Calu3 (cell line): ENCODE data around the gene DFFB. TPM values are rescaled to one million over a fixed set of nuclear protein-coding genes. Genes with fewer than 3 reads are reported as not detected.
A peak's percentile ranks its signal among the peaks of the same experiment; 100 is the strongest.
"Not testable (repeated sequence)": the region's sequence is repeated elsewhere in the genome, so short reads cannot be mapped to it uniquely, and the experiment has no call there.

Experiments used
- Bru-seq: library from RNA; stranded (reverse); fragments of 400-500 nt; gene quantifications from one replicate; lab custom pipeline; 2021; lab: Mats Ljungman, UMichigan
- BruChase-seq, 2 experiments: library from RNA; stranded (reverse); fragments of 400-500 nt; gene quantifications; one replicate each; lab custom pipeline; 2021; lab: Mats Ljungman, UMichigan
- BruUV-seq: library from RNA; stranded (reverse); fragments of 400-500 nt; replicated peaks from 2 replicates; lab custom pipeline; 2021; lab: Mats Ljungman, UMichigan
- CTCF ChIA-PET: fragments of 300-600 bp; sonication (Branson Sonifier 250); formaldehyde crosslinking; loops from one replicate; lab custom pipeline; 2022; ENCODE audit warnings: antibody characterized with exemption; lab: Charles Lee
- DNase-seq: peaks from one replicate; pipeline ENCODE4 v3.0.0; 2022
- H3K27ac Mint-ChIP-seq: one replicate; pipeline ENCODE4 v1.8.0; 2022; ENCODE audit warnings: mixed read lengths; ENCODE audit not compliant: unreplicated experiment
- H3K27me3 Mint-ChIP-seq: one replicate; pipeline ENCODE4 v1.8.0; 2022; ENCODE audit warnings: mixed read lengths; ENCODE audit not compliant: unreplicated experiment
- H3K36me3 Mint-ChIP-seq: one replicate; pipeline ENCODE4 v1.8.0; 2022; ENCODE audit warnings: mild to moderate bottlenecking, moderate library complexity, mixed read lengths; ENCODE audit not compliant: insufficient read depth, unreplicated experiment
- H3K4me1 Mint-ChIP-seq: one replicate; pipeline ENCODE4 v1.8.0; 2022; ENCODE audit warnings: mild to moderate bottlenecking, low read depth, mixed read lengths; ENCODE audit not compliant: unreplicated experiment
- H3K4me3 Mint-ChIP-seq: one replicate; pipeline ENCODE4 v1.8.0; 2022; ENCODE audit warnings: mild to moderate bottlenecking, low read depth, moderate library complexity, mixed read lengths; ENCODE audit not compliant: unreplicated experiment
- H3K9me3 Mint-ChIP-seq: one replicate; pipeline ENCODE4 v1.8.0; 2022; ENCODE audit warnings: low read depth, mixed read lengths; ENCODE audit not compliant: unreplicated experiment
- intact Hi-C: fragments of 100-400 bp; cut with micrococcal nuclease; formaldehyde crosslinking; loops from one replicate; pipeline ENCODE4 v1.10.0; 2022; ENCODE audit not compliant: unreplicated experiment
- long read RNA-seq: library from polyadenylated mRNA; stranded (forward); transcript quantifications from one replicate; pipeline ENCODE4 v2.0.0, GENCODE V29; 2022
- total RNA-seq: library from RNA; stranded (reverse); gene quantifications from 2 replicates; pipeline ENCODE4 v1.2.3, GENCODE V29; 2022
- TF ChIP-seq, protein P1 (sequence below): fragments of 200-600 bp; IDR thresholded peaks from one replicate; pipeline ENCODE4 v1.8.0; 2022; ENCODE audit warnings: antibody characterized with exemption; ENCODE audit not compliant: unreplicated experiment

Gene DFFB, protein sequence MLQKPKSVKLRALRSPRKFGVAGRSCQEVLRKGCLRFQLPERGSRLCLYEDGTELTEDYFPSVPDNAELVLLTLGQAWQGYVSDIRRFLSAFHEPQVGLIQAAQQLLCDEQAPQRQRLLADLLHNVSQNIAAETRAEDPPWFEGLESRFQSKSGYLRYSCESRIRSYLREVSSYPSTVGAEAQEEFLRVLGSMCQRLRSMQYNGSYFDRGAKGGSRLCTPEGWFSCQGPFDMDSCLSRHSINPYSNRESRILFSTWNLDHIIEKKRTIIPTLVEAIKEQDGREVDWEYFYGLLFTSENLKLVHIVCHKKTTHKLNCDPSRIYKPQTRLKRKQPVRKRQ
- total RNA-seq, result 6.5 and 6.6 TPM in 2 replicates
- percentile 39 among the genes with signal in this experiment for Bru-seq, nascent RNA
- BruChase-seq, experiment 1, labeled RNA remaining after a 6-hour chase, result percentile 46 among the genes with signal in this experiment
- BruChase-seq, experiment 2, labeled RNA remaining after a 2-hour chase, result percentile 61 among the genes with signal in this experiment
- long read RNA-seq, partial matches to known transcripts, result 1 of 3 reads
- long read RNA-seq, other reads (novel, unspliced or antisense), result 2 of 3 reads

GRCh38 chr1:3856923-3857790 is at the start of gene DFFB, which contains the start of gene CEP104:
TSS of gene DFFB (plus strand) at chr1:3857476. CDS start at chr1:3857604, 128 bp downstream.
TSS of gene CEP104 (minus strand) at chr1:3857211. CDS start at chr1:3852407, 4,804 bp downstream.
- peaks cover 19% of the 10 kb centered on the region for H3K36me3 Mint-ChIP-seq
- peaks cover 8% of the 10 kb centered on the region for H3K4me1 Mint-ChIP-seq
- intact Hi-C loops, result loop anchor here (2.0 kb wide), 1 partner anchor 44 kb away; the partner anchor contains the start of gene C1orf174
- H3K27me3 Mint-ChIP-seq, result no peaks in the 10 kb centered on the region
- peak within 1 kb of the TSS; percentile 95 for H3K4me3 Mint-ChIP-seq
- TF ChIP-seq, protein P1, sequence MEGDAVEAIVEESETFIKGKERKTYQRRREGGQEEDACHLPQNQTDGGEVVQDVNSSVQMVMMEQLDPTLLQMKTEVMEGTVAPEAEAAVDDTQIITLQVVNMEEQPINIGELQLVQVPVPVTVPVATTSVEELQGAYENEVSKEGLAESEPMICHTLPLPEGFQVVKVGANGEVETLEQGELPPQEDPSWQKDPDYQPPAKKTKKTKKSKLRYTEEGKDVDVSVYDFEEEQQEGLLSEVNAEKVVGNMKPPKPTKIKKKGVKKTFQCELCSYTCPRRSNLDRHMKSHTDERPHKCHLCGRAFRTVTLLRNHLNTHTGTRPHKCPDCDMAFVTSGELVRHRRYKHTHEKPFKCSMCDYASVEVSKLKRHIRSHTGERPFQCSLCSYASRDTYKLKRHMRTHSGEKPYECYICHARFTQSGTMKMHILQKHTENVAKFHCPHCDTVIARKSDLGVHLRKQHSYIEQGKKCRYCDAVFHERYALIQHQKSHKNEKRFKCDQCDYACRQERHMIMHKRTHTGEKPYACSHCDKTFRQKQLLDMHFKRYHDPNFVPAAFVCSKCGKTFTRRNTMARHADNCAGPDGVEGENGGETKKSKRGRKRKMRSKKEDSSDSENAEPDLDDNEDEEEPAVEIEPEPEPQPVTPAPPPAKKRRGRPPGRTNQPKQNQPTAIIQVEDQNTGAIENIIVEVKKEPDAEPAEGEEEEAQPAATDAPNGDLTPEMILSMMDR, result no peak
- H3K27ac Mint-ChIP-seq, result no peak within 1 kb of the TSS
- no TSS peak for BruUV-seq
- CTCF ChIA-PET, result interaction anchor here (0.8 kb wide), 1 partner anchor 42 kb away, joined by 3 read pairs; the partner anchor contains the start of gene C1orf174
- no peaks in the 10 kb centered on the region for H3K9me3 Mint-ChIP-seq
- DNase-seq, result peak; percentile 94

GRCh38 chr1:3807769-3808168 is 49.5 kb upstream of the DFFB start:
- H3K27me3 Mint-ChIP-seq, result peaks cover 27% of the 10 kb centered on the region

GRCh38 chr1:3809680-3810079 is 47.6 kb upstream of the DFFB start:
- no peak for DNase-seq
- no peaks in the 10 kb centered on the region for H3K36me3 Mint-ChIP-seq
- intact Hi-C loops, result no loop called here
- H3K9me3 Mint-ChIP-seq, result peaks cover 5% of the 10 kb centered on the region
- no peak overlapping the region for H3K27ac Mint-ChIP-seq
- CTCF ChIA-PET, result interaction anchor here (0.6 to 0.8 kb wide), 2 partner anchors 8 to 92 kb away, joined by 3 read pairs; no protein-coding TSS in a partner anchor
- H3K4me3 Mint-ChIP-seq, result no peak overlapping the region
- peaks cover 8% of the 10 kb centered on the region for H3K27me3 Mint-ChIP-seq
- H3K4me1 Mint-ChIP-seq, result peaks cover 9% of the 10 kb centered on the region
- TF ChIP-seq, protein P1, result no peak
- no TSS peak for BruUV-seq

More at GRCh38 chr1:3807769-3808168, 49.5 kb upstream of the DFFB start:
- CTCF ChIA-PET, result no interaction called here
- Mint-ChIP-seq H3K9me3 (peaks cover 5% of the 10 kb centered on the region), H3K36me3 (no peaks in the 10 kb centered on the region), H3K4me3 (no peak overlapping the region), H3K4me1 (peaks cover 18% of the 10 kb centered on the region), H3K27ac (no peak overlapping the region)
- TF ChIP-seq, protein P1, result no peak
- no peak for DNase-seq
- BruUV-seq, result no TSS peak
- intact Hi-C loops, result no loop called here

GRCh38 chr1:3810149-3810761 is 47.0 kb upstream of the DFFB start:
- H3K27me3 Mint-ChIP-seq, H3K9me3 Mint-ChIP-seq, intact Hi-C loops, H3K4me3 Mint-ChIP-seq, DNase-seq, H3K4me1 Mint-ChIP-seq, H3K36me3 Mint-ChIP-seq, H3K27ac Mint-ChIP-seq, BruUV-seq: not testable (repeated sequence)
- CTCF ChIA-PET, result interaction anchor here (0.6 to 0.8 kb wide), 2 partner anchors 9 to 92 kb away, joined by 3 read pairs; no protein-coding TSS in a partner anchor
